Measurements from ENCODE around the gene EVC2.

EVC2 gene, protein sequence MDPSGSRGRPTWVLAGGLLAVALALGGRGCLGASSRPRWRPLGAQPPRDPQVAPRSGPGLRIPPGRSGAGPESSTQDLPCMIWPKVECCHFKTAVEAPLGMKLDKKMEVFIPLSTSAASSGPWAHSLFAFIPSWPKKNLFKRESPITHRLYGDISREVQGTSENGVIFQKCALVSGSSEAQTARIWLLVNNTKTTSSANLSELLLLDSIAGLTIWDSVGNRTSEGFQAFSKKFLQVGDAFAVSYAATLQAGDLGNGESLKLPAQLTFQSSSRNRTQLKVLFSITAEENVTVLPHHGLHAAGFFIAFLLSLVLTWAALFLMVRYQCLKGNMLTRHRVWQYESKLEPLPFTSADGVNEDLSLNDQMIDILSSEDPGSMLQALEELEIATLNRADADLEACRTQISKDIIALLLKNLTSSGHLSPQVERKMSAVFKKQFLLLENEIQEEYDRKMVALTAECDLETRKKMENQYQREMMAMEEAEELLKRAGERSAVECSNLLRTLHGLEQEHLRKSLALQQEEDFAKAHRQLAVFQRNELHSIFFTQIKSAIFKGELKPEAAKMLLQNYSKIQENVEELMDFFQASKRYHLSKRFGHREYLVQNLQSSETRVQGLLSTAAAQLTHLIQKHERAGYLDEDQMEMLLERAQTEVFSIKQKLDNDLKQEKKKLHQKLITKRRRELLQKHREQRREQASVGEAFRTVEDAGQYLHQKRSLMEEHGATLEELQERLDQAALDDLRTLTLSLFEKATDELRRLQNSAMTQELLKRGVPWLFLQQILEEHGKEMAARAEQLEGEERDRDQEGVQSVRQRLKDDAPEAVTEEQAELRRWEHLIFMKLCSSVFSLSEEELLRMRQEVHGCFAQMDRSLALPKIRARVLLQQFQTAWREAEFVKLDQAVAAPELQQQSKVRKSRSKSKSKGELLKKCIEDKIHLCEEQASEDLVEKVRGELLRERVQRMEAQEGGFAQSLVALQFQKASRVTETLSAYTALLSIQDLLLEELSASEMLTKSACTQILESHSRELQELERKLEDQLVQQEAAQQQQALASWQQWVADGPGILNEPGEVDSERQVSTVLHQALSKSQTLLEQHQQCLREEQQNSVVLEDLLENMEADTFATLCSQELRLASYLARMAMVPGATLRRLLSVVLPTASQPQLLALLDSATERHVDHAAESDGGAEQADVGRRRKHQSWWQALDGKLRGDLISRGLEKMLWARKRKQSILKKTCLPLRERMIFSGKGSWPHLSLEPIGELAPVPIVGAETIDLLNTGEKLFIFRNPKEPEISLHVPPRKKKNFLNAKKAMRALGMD

DNA sequence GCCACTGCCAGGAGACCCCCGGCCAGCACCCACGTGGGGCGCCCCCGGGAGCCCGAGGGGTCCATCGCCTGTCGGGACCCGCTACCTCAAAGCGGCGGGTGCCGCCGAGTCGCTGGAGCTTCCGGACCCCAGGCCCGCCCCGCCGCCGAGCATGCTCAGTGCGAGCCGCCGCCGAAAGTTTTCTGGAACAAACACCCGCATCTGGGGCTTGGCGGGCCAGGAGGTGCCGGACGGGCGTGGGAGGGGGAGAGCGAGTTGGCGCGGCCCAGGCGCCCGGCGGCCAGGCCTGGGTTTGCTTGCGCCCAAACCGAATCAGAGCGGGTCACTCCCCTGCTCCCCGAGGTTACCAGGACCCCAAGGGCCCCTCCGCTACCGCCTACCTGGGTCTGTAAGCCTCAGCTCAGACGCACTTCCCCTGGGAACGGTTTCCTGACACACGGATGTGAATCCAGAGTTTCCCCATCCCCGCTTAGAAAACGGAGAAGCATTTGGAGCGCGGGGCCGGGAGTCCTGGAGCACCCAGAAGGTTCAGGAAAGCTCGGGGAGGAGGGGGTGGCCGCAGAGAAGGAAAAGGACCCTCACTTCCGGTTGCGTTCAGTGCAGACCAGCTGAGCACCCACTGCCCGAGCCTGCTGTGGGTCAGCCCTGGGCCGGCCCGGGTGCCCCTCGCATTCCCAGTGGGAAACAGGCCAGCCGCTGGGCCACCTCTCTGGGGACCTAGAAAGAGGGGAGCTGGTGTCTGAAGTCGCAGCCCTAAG, at the start of gene EVC2:
EVC2 (minus strand) TSS at position 111 of the 758 bp plus-strand sequence; CDS start at position 65, 46 bp downstream.
- peak; percentile 3 for DNase-seq (ENCODE audit: low read depth)

DNA sequence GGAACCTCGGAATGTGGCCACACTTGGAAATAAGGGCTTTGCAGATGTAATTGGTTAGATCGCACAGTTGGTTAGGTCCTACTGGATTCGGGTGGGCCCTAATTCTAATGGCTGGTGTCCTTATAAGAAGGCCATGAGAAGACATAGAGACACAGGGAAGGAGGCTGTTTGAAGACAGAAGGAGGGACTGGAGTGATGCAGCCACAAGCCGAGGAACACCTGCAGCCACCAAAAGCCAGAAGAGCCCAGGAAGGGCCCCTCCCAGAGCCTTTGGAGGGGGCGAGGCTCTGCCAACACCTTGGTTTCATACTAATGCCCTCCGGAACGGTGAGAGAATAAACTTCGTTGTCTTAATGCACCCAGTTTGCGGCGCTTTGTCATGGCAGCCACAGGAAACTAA, 49.6 kb upstream of the EVC2 start:
- DNase-seq (ENCODE audit: low read depth): no peak

DNA sequence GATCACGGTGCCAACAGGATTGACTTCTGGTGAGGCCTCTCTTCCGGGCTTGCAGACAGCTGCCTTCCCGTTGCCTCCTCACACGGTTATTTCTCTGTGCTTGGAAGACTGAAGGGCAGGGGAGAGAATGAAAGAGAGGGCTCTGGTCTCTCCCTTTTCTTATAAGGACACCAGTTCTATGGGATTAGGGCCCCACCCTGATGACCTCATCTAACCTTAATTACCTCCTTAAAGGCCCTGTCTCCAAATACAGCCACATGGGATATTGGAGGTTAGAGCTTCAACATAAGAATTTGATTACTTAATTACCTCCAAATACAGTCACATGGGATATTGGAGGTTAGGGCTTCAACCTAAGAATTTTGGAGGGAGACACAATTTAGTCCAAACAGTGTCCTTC, 49.2 kb upstream of the EVC2 start:
- DNase-seq (ENCODE audit: low read depth): no peak

DNA sequence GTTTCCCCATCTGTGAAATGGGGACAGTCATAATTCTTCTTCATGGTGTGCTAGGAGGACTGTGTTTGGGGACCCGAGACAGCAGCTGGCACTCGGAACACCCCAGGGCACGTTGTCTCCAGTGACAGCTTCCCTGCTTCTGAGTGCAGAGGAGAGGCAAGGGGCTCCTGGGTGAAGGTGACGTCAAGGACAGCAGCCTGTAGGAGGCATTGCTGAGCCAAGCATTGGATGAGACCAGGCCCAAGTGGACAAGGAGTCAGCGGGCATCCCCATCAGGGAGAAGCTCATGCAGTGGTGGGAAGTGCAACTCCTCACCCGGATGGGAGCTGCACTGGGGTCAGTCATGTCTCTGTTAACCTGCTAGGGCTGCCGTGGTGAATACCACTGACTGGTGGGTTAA, 48.7 kb upstream of the EVC2 start:
- DNase-seq (ENCODE audit: low read depth): no peak

DNA sequence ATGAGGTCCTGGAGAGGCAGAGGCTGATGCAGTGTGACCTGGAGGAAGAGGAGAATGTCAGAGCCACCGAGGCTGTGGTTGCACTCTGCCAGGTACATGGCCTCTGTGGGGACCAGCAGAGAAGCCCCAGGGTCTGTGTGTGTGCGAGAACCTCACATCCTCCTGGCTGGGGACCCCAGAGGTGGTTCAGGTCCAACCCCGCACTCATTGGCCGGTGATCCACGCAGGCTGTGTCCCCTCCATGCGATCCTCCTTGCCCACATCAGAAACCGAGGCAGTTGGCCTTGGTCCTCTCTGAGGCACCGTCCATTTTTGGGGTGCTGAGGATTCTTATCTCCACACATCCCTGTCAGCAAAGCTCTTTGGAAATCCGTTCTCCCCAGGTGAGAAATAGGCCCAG, 47.9 kb upstream of the EVC2 start:
- no peak for DNase-seq (ENCODE audit: low read depth)

DNA sequence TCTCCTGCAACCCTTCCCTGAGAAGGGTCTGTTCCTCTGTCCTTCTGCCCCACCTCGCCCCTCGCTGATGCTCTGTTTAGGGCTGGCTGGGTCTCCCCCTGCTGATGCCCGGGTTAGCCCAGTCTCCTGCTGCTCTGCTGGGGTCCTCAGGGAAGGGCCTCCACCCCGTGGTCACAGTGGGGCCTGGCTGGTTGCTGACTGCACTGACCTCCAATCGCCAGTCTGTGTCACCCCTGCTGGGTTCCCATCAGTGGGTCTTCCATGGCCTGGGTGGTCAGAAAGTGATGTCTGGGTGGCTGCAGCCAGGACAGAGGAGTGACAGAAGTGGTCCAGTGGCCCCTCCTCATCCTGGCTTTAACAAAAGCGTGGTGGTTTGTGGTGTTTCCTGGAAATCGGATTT, 47.3 kb upstream of the EVC2 start:
- no peak for DNase-seq (ENCODE audit: low read depth)

DNA sequence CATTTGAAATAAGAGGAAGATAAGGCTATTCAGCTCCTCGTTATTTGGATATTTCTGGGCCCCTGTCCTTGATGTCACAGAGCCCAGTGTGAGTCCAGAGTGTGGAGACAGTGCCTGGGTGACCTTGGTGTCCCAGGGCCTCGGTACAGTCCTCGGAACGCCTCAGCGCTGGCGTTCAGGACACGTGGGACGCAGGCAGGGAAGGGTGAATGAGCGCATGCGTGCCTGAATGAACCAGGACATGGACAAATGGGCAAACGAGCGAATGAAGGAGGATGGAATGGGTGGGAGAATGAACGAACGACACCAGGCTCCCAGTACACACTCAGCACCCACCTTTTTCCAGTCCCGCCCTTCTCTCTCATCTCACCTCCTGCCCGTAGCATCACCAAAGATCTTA, 46.8 kb upstream of the EVC2 start:
- no peak for DNase-seq (ENCODE audit: low read depth)

DNA sequence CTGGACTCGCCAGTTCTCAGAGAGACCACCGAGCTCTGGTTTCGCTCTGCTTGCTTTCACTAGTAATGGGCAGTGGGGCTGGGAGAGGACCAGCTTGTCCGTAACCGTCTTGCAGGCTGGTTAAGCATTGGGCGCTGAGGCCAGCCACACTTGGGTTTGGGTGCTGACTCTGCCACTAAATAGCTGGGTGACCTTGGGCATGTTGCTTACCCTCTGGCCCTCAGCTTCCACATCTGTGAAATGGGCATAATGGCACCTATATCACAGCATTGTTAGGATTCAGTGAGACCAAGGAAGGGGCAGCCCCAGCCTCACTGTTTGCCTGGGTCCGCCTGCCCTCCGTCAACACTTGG, 46.1 kb upstream of the EVC2 start:
- no peak for DNase-seq (ENCODE audit: low read depth)

DNA sequence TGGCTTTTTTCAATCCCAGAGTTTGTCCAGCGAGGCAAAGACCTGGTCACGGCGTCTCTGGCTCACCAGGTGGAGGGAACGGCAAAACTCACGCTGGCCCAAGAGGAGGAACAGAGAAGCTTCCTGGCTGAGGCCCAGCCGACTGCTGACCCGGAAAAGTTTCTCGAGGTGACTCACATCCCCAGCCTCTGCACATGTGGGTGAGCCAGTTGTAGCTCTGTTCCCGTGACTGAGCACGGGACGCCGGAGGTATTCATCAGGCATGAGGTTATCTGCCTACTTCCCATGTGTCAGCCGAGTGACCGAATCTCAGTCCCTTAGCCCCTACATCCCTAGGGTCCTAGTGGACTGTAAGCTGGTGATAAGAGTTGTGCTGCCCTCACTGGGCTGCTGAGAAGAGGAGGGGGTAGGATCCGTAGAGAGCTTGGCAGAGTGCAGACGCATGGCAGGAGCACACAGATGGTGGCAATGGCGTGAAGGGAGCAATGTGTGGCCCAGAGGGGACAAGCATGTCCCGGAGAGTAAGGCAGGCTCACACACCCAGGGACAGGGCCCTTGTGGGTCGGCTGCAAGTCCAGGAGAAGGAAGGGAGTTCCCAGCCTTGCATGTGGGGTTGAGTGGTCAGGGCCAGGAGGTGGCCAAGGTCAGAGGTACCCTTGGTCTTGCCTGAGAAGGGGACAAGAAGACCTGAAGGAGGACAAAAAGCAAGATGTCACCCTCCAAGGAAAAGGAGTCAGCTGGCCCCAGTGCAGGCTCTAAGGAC, 45.6 kb upstream of the EVC2 start:
- DNase-seq (ENCODE audit: low read depth): no peak

DNA sequence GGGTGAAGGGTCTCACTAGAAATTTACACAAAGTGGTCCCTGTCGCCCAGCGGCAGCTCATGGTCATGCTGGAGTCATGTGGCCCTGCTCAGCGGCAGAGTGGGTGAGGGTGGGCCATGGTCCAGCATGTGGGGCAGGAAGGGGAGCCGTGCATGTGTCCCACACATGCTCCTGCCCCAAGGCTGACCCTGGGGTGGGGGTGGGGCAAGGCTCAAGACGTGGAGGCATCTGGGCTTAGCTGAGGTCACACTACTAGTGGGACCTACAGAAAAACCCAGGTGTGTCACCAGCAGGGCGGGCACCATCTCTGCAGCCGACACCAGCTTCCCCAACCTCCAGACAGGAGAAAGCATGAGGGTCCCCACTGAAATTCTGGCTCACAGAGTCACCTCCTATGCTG, 45.0 kb upstream of the EVC2 start:
- DNase-seq (ENCODE audit: low read depth): no peak

DNA sequence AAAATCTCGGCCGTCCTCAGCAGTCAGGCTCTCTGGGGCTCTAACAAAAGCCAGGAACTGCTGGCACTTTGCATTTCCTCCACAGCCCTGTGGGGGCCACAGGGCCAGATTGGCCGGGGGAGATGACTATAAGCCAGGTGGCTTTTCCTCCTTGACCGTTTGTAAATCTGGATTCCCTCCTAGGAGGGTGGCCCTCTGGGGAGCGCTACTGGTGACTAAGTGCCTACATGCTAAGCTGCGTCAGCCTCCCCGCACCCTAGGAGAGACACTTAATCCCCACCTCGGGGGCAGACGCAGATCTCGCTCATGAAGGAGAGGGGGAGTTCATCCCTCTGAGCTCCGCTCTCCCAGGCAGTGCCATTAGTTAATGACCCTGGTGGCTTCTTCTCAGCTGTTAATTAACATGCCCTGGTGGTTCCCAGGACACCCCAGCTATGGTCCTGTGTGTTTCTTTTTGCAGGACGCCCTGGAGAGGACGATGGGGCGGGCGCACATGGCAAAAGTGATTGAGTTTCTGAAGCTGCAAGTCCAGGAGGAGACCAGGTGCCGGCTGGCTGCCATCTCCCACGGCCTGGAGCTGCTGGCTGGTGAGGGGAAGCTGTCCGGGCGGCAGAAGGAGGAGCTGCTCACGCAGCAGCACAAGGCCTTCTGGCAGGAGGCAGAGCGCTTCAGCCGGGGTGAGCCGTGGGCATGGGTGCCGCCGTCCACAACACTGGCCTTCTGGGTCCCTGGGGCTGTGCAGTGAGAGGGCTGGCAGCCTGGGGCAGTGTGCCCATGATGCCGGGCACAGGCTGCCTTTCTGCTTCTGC, 44.2 kb upstream of the EVC2 start:
- DNase-seq (ENCODE audit: low read depth): no peak

DNA sequence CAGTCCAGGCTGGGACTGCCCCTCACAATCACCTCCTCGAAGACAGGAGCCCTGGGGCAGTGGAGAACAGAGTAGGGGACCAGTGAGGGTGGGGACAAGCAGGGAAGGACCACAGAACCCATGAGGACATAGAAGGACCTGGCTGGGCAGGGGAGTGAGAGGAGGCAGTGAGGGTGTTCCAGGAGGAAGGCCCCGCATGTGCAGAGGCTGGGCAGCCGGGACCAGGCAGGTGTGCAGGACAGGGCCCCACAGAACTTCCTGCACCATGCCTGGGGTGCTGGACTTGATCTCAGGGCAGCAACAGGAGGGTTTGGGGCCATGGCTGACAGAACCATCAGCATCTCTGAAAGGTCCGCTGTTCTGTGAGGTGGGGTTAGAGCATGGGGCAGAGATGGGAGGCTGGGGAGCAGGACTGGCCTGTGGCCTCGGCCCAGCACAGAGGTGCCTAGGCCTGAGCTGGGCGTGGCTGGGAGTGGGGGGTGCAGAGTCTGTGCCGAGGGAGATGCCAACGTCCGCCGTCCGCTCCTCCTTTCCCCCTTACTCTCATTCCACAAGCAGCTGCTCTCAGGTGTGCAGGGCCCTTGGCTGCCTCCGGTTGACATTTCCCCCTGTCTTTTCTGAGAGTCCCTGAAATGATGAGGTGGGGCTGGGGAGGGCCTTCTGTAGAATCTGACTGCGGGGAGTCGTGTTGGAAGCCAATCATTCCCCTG, 43.5 kb upstream of the EVC2 start:
- DNase-seq (ENCODE audit: low read depth): no peak

DNA sequence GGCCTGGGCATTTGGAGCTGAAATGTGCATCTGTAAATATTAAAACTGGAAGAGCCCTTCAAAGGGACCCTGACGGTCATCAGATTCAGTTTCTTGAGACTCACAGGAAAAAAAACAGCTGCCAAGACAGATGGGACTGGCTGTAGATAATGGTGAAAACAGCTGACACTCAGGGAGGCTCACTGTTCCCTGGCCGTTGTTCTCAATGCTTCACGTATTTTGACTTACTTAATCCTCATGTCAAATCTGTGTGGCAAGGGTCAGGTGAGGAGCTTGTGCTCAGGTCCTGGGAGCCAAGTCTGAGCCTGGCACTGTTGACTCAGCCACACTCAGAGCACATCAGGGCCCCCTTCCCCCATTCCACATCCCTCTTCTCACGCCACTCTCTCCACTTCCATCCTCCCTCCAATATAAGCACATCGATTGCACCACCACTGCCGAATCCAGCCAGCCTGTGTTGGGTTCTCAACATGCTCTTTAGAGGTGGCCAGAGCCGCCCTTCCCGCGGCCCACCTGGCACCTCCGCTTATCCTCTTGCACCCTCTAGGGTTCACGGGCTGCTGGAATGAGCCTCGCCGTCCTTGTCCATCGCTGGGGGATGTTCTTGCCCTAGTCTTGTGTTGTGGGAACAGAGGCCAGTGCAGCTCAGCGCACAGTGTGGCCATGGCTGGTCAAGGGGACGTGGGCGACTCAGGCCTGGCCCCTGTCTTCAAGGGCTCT, 42.7 kb upstream of the EVC2 start:
- DNase-seq (ENCODE audit: low read depth): no peak

DNA sequence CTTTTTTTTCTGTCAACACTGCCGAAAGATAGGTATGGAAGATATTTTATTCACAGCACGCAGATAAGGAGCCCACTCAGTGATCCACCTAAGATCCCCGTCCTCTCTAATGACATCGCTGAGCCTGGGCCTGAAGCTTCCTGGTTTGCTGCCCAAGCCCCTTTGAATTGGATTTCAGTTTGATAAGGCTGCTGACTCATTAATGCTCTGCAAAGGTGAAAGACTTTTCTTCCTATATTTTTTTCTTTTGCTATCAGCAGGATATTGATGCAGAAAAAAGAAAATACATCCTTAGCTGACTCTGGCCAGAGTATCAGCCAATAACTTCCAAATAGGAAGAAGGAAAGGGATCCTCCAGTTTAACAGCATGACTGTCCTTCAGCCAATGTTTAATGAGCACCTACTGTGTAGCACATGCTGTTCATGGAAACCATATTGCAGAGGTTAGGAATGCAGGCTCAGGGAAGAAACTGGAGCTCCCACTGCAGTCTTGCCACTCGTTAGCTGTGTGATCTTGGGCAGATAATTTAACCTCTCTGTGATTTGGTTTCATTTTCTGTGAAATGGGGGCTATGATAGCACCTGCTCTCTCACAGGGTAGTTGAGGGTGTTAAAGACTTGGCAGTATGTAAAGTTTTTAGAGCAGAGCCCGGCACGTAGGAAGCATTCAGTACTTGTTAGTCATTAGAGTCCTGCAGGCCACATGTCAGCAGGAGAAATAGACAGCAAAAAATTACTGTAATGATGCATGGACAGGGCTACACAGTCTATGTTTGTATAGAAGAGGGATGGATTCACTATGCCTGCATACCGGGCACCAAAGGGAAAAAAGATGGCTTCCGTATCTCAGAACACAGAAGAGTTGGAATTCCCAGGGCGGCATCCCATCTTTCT, 41.9 kb upstream of the EVC2 start:
- no peak for DNase-seq (ENCODE audit: low read depth)

DNA sequence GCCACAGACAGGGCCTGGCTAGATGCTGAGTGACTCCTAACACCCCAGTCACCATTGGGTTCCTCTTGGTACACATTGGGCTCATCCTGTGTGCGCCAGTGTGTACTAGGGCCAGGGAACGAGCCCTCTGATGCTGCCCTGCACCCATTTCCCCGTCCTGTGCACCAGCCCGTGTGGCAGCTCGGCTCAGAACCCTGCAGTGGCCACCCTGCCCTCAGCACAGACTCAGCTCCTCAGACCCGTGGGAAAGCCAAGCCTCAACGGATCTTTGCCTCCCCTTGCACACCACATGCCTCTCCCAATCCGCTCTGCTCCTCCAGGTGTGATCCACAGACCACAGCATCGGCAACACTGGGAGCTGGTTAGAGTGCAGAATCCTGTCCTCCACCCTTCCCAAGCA, 41.2 kb upstream of the EVC2 start:
- DNase-seq (ENCODE audit: low read depth): no peak

DNA sequence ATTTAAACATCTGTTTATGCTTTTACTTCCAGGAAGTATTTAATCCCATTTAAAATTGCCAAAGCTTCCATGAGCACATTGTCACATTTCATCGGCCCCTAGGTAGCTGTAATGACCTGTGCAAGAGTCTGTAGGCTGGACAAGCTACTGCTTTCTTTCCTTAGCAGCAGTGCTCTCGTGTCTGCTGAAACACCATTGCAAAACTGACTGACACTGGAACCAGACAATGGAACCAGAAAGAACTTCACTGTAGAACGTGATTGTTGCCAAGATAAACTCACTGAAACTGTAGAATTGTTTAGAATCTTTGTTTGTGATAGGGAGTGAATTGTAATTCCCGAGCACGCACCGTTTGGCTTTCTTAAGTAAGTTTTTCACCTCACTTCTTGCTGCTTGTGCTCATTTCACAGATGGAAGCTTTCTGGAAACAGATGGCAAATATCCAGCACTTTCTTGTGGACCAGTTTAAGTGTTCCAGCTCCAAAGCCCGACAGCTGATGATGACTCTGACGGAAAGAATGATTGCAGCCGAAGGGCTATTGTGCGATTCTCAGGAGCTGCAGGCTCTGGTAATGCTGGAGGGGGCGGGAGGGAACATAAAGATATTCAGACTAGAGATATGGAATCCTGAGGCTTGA, 39.5 kb upstream of the EVC2 start:
- DNase-seq (ENCODE audit: low read depth): no peak

Measured in stimulated activated CD8-positive, alpha-beta memory T cell treated with anti-CD3 and anti-CD28 coated beads, Interleukin-12 subunit alpha, Interleukin-12 subunit beta, amount 100 ng/mL, for 4 hours (primary cell).